DLD1 (cell line): Measurements from ENCODE around the gene MYH14.
"Not testable (repeated sequence)": the region's sequence is repeated elsewhere in the genome, so short reads cannot be mapped to it uniquely, and the experiment has no call there.

Experiments used
- in situ Hi-C: cut with HindIII; loops from 2 replicates; pipeline ENCODE4 v1.10.0; 2017; ENCODE audit warnings: low sequenced_read_pairs

Gene MYH14

DNA sequence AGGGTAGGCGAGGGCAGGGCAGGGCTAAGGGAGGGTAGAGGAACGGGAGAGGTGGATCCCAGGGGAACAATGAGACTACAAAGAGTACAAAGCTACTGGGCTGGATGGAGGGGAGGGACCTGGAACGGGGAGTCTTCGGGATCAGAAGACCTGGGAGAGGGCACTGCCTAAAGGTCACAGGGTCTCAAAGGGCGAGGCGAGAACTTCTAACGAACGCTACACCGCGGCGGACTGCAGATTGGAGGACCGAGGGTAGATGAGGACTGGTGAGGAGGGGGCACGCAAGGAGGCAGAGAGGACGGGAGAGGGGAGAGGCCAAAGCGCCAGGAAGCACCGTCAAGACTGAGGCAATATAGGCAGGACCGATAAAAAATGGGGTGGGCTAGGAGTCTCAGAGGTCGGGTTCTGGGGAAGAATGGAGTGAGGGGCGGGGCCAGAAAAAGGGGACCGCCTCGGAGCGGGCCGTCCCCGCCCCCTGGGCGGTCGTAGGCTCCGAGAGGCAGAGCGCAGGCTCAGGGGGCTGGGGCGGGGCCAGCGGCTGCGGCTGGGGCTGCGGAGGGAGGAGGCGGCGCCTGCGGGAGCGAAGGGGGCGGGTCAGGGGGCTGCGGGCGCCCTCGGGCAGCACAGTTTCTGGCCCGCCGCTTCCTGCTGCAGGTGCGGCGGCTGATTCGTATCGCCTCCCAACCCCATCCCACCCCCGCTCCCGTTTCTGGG, 127.1 kb downstream of the MYH14 start:
- in situ Hi-C loops = no loop called here

DNA sequence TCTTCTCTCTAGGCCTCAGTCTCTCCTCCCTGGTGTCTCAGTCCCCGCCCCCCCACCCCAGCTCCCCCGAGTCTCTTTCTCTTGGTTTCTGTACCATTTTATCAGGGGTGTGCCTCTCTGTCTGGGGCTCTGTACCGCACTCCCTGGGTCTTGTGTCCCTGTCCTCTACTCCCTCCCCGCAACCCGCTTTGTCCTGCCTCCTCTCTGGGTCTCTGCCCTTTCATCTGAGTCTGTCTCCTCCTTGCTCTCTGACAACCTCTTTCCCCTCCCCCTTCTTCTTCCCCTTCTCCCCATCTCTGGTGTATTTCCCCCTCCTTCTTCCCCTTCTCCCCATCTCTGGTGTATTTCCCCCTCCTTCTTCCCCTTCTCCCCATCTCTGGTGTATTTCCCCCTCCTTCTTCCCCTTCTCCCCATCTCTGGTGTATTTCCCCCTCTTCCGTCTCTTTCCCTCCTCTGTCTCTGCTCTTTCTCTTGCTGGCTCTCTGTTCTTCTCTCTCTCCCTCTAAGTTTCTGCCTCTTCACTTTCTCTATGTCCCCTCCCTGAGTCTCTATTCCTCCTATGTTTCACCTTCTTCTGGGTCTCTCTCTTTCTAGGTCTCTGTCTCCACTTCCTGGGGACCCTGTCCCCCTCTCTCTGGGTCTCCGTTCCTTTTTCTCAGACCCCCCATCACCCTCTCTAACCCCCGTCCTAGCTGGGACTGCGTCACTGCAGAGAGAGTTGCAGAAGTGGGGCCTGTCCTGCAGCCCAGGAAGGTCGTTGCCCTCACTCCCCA, 128.0 kb downstream of the MYH14 start:
- in situ Hi-C loops = no loop called here

DNA sequence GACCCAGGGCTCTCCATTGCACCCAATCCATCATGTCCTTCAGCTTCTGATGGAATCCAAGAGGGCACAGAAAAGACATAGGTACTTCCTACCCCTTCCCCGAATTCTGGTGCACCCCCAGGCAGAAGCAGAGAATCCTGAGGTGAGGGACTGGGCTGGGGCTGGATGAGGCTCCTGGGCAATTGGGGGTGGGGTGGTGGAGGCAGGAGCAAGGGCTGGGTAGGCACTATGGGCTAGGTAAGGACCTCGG, 128.5 kb downstream of the MYH14 start:
- in situ Hi-C loops = no loop called here

DNA sequence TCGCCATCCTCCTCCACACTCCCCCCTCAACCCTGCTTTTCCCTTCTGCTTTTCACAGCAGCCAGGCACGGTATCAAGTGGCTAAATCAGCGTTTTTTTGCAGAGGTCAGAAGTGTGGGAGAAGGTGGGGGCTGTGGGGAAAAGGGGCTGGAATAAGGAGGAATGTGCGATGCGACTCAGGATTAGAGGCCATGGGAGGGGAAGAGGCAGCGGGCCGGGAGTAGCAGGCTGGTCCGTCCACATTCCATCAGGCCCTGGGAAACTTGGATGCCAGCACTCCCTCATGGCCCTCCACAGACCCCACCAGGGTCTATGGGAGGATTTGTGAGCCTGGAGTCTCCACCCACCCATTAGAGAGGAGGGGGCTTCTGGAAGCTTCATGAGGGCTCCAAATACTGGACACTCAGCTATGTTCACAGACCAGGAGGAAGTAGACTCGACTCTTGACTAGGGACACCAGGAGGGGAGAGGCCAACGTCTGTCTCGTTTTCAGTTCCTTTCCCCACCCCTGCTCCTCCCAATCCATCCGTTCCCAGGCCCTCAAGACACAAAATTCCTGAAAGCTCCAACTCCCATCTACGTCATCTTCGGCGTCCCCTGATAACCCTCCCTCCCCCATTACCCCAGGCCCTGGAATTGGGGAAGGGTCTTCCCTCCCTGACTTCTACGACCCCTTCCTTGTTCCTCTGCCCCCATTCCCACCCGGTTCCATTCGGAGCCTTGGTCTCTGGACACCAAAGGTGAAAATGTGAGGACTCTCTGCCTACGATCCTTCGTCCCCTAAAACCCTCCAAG, 129.0 kb downstream of the MYH14 start:
- in situ Hi-C loops = no loop called here

DNA sequence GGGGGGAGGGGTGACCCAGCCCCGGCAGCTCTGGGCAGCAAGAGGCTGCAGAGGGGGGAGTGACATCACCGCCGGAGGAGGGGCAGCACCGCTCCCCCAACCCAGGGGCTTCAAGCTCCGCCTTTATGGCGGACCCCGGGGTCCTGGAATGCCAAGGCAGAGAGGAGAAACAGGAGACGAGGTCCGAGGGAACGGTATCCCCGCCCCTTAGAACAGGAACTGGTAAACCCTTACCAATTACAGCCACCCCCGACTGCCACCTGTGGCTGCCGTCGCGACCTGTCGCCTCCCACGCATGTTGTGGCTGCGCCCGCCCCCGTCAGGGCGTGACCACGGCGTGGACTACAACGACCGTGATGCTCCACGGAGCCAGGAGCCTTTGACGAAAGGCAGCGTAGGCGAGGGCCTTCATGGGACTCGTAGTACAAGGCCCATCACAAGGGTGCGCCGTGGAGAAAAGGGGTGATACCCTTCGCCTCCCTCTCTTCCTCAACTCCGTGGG, 129.9 kb downstream of the MYH14 start:
- in situ Hi-C loops = no loop called here

DNA sequence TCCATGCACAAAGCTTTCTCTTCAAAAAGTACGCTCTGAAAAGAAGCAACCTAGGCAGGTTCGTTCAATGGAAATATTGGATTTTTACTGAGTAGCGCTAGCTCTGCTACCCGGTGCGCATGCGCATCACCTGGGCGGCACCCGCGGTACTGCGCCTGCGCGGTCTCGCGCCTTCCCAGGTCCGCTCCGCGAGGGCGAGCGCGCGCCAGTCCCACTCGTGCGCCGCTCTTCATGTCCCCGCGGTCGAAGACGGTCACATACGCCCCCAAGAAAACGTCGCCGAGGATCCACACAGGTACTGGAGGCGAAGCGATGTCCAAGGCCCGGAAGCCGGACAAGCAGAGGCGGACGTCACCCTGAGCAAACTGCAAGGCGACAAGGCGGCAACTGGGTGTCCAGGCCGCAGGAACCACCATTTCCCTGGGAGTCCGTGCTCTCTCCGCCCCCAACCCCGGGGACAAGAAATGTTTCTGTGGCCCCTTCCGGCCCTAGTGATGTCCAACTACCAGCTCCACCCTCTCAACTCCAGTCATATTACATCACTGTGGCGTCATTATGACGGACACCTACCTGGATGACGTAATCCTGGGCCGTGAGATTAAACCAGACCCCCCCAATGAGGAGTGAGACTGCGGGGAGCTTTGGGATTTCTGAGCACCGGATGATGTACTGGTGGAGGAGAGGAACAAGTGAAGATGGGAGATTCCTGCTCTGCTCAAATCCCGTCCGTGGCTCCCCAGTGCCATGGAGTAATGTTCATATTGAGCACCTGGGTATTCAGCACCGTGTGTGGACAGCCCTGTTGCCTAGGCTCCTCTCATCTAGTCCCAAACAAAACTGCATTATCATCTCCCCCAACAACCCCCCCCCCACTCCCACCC, 130.6 kb downstream of the MYH14 start:
- in situ Hi-C loops = no loop called here

DNA sequence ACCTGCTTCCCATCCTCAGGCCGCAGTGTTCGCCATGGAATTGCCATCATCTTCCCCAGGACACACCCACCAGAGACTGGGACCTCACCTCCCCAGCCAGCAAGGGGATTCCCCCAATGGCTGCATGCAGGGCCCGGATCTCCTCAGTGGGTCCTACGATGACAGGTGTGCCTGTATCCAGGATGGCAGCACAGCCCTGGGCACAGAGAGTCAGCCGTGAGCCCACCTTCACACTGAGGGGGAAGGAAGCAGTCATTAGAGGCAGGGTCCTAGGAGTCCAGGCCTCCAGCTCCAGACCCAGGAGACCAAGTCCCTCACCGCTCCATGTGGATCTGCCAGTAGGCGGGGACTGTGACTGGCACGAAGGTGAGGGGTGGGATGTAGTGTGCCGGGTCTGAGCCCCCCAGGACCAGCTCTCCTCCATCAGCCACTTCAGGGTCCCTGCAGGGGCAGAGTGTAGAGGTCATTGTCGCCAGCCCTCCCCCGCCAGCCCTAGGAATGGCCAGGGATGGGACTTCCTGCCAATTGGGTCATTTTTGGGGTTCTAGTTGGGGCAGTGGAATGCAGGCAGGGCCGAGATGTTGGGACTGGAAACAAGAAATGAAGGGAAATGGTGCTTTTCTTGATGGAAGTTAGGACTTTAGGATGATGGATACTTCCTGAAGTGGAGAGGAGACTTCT, 131.5 kb downstream of the MYH14 start:
- in situ Hi-C loops = no loop called here

DNA sequence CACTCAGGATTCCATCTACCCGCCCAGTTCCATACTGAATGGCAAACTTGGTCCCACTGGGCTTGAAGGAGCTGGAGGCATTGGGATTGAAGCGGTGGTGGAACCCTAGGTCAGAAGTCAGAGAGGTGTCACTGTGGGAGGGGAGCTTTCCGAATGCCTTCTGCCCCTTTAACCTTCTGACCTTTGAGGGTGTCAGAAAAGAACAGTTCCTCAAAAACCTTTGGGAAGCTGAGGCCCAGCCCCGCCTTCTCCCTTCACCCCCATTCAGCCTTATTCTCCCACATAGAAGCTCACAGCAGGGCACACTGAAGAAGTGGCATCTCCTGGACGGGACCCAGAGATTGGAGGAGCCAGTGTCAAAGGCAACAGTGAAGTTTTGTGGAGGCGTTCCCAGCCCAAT, 133.6 kb downstream of the MYH14 start:
- in situ Hi-C loops = not testable (repeated sequence)

- in situ Hi-C loops = no loop called here
Observed at GRCh38 chr19:50340331-50340730, 136.9 kb downstream of the MYH14 start.

DNA sequence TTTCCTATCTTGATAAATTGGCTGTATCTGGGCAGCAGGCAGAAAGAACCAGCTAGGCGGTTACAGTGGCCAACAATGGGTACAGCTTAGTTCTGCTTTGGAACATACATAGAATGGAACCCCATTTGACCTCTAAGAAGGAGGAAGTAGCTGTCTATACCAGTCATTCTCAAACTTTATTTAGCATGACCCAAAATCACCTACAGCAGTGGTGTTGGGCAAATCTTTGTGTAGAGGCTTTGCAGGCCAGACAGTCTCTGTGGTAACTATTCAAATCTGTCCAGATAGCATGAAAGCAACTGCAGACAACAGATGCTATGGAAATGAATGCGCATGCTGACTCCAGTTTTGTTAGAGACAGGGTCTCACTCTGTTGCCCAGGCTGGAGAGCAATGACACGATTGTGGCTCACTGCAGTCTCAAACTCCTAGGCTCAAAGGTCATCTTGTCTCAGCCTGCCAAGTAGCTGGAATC, 137.7 kb downstream of the MYH14 start:
- in situ Hi-C loops = no loop called here

DNA sequence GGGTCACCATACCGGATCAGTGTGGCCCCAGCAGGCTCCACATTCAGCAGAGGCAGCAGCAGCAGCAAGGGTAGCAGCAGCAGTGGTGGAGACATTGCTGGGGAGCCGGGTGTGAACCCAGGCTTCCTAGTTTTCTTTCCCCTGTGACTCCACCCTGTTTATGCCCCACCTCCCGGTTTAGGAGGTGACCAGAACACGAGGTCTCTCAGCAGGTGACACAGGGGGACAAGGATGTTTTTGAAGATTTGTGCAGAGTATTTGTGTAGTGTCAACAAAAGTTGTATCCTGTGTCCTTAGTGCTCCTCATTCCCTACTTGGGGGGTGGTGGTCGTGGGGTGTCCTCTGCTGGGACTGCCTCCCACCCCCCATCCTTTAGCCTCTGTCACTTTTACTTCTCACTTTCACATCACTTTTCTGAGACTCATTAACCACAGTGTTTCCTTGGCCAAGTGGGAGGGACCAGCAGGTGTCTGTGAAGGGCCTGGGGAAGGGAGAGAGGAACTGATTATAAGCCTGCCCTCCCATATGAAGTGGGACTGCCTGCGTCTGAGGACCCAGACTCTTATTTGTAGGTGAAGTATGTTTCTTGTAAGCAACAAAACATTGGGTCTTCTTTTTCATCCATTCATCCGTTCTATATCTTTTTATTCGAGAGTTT, 141.4 kb downstream of the MYH14 start:
- in situ Hi-C loops = no loop called here

GRCh38 chr19:50347089-50347581, 143.7 kb downstream of the MYH14 start:
- in situ Hi-C loops = not testable (repeated sequence)

DNA sequence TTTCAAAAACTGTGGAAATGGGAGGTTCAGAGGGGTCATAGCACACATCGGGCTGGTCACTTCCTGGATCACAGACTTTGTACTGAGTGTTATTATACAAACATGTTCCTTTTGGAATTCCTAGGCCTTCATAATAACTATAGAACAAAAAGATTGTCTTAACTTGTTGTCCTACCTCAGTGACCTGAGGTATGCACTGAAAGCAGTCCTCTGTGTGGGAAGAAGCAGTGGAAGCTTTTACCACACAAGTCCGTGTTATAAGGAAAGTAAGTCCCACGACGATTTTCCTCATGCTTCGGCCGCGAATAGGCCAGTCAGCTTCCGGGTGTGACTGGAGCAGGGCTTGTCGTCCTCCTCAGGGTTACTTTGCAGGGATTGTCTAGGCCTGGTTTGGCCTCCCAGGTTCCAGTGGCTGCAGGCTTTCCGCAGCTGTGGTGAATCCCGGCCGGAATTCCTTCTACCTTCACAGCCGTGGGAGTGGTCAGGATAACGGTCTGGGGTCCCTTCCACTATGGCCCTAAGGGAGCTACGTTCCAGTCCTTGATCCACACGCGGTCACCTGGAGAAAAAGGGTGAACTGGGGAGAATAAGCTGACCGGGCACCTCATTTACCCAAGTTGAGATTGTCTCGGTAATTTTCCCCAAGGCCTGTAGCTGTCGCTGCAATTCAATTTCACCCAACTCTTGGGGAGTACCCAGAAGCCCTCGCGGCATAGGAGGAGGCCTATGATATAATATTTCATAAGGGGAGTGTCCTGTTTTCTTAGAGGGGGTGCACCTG, 146.0 kb downstream of the MYH14 start:
- in situ Hi-C loops = no loop called here

DNA sequence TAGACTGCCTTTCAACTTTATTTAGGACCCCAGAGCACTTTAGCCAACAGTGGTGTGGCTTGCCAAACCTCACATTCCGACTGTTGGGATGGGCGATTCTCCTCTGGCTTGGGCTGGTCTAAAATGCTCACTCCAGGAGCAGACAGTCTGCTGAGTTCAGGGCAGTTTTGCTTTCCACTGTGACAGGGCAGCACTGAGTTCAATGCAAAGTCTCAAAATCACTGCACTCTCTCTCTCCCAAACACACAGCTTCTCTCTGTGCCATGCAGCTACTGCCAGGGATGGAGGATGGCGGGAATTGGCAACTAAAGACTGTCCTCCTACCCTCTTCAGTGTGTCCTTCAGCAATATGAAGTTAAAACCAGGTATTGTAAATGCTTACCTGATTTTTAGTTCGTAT, 148.8 kb downstream of the MYH14 start:
- in situ Hi-C loops = no loop called here

GRCh38 chr19:50353487-50353880, 150.1 kb downstream of the MYH14 start:
- in situ Hi-C loops = not testable (repeated sequence)

- in situ Hi-C loops = no loop called here
Observed at GRCh38 chr19:50356691-50357177, 153.3 kb downstream of the MYH14 start.

GRCh38 chr19:50357178-50358100, 154.0 kb downstream of the MYH14 start:
- in situ Hi-C loops = no loop called here
